OCI-M2 (cell line): ENCODE data around the gene CDC45.

ENCODE experiments used
- DNase-seq: peaks from one replicate; lab custom pipeline; 2025; ENCODE audit not compliant: unreplicated experiment; lab: John Stamatoyannopoulos, UW

Gene CDC45

GRCh38 chr22:19492504-19493174 is 12.9 kb downstream of the CDC45 start:
- DNase-seq, result no peak

- DNase-seq, result no peak
These were observed 14.4 kb downstream of the CDC45 start for GRCh38 chr22:19494001-19494560.

GRCh38 chr22:19494676-19495173 is 15.0 kb downstream of the CDC45 start:
- no peak for DNase-seq

- DNase-seq, result no peak
These were observed 16.0 kb downstream of the CDC45 start for GRCh38 chr22:19495562-19496323.

GRCh38 chr22:19496324-19496630 is 16.6 kb downstream of the CDC45 start:
- no peak for DNase-seq

- DNase-seq, result no peak
These were observed 17.5 kb downstream of the CDC45 start for GRCh38 chr22:19497245-19497644.

- DNase-seq, result no peak
These were observed 18.6 kb downstream of the CDC45 start for GRCh38 chr22:19498154-19498865.

- DNase-seq, result no peak
These were observed 19.1 kb downstream of the CDC45 start for GRCh38 chr22:19498866-19499190.

GRCh38 chr22:19499236-19499879 is 19.6 kb downstream of the CDC45 start:
- no peak for DNase-seq

- no peak for DNase-seq
These were observed 20.1 kb downstream of the CDC45 start for GRCh38 chr22:19499880-19500242.

- DNase-seq, result no peak
These were observed 22.3 kb downstream of the CDC45 start for GRCh38 chr22:19501897-19502447.

- DNase-seq, result no peak
These were observed 23.6 kb downstream of the CDC45 start for GRCh38 chr22:19503367-19503766.

- no peak for DNase-seq
These were observed 24.1 kb downstream of the CDC45 start for GRCh38 chr22:19503869-19504268.

GRCh38 chr22:19504900-19505734 is 25.4 kb downstream of the CDC45 start:
- no peak for DNase-seq

GRCh38 chr22:19505735-19506126 is 26.0 kb downstream of the CDC45 start:
- no peak for DNase-seq

- no peak for DNase-seq
These were observed 26.5 kb downstream of the CDC45 start for GRCh38 chr22:19506212-19506611.

- no peak for DNase-seq
These were observed 27.8 kb downstream of the CDC45 start for GRCh38 chr22:19507534-19507861.

GRCh38 chr22:19508024-19508776 is 28.5 kb downstream of the CDC45 start:
- no peak for DNase-seq

GRCh38 chr22:19509191-19509590 is 29.5 kb downstream of the CDC45 start:
- DNase-seq, result no peak

- no peak for DNase-seq
These were observed 30.2 kb downstream of the CDC45 start for GRCh38 chr22:19509923-19510322.
